NCI-H187 treated with DMSO at 0.1 percent for 48 hours (cell line): ENCODE results near the gene FAM168A.

Experiments
- DNase-seq: peaks from one replicate; lab custom pipeline; 2025; lab: John Stamatoyannopoulos, UW

The FAM168A gene

GRCh38 chr11:73556966-73557365 lies 40.9 kb downstream of the FAM168A start:
- no peak for DNase-seq

GRCh38 chr11:73555615-73556014 lies 42.3 kb downstream of the FAM168A start:
- no peak for DNase-seq

- DNase-seq, result no peak
Measured at GRCh38 chr11:73554671-73555320, 43.1 kb downstream of the FAM168A start.

- DNase-seq, result no peak
Measured at GRCh38 chr11:73553266-73553665, 44.6 kb downstream of the FAM168A start.

DNA sequence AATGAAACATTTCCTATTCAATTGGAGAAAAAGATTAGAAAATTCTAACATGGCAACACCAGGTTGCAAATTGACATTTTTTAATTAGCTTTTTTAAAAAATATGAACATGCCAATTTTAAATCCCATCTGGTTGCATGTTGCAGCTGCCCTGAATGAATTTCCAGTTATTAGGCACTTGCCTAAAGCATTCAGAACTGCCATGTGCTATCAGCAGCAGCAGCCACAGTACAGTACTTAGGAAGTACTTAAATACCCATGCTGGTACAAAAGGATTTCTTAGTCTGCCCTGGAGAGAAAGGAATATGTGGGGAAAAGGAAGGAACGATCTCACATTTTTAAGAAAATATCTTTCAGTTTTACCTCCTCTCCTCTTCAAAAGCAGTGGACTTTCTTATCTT lies 46.2 kb downstream of the FAM168A start:
- DNase-seq, result no peak

GRCh38 chr11:73549376-73549775 lies 48.5 kb downstream of the FAM168A start:
- DNase-seq, result no peak

DNA sequence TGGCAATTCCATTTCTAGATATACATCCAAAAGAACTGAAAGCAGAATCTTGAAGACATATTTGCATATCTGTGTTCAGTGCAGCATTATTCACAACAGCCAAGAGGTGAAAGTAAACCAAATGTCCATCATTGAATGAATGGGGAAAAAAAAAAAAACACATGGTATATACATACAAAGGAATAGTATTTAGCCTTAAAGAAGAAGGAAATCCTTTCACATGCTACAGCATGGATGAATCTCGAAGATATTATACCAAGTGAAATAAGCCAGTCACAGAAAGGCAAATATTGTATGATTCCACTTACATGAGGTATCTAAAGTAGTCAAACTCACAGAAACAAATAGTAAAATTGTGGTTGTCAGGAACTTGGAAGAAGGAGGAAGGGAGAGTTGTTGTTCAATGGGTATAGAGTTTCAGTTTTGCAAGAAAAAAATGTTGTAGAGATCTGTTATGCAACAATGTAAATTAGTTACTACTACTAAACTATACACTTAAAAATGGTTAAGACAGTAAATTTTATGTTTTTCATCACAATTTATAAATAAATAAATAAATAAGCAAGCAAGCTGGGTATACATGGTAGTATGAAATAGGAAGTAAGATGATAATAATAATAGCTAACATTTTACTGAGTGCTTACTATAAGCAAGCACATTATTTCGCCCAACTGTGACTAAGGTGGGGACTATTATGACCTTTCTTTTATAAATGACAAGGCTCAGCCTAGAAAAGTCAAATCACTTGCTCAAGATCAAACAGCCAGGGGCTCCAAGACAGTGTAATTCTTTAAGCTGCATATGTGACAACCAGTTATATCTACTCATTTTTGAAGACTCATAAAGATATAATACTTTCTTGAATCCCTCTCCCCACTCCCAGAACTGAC lies 50.0 kb downstream of the FAM168A start:
- no peak for DNase-seq

DNA sequence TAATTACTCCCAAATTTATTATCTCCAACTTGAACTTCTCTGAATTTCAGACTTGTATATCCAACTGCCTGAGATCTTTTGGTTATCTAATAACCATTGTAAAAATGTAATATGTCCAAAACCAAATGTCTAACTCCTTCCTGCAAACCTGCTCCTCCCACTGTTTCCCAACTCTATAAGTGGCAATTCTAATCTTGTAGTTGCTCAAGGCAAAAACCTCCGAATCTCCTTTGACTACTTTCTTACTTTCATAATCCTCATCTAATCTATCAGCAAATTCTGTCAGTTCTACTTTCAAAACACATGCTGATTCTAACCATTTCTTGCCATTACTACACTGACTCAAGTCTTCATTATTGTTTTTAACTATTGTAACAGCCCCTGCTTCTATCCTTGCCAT lies 55.7 kb downstream of the FAM168A start:
- DNase-seq, result no peak

DNA sequence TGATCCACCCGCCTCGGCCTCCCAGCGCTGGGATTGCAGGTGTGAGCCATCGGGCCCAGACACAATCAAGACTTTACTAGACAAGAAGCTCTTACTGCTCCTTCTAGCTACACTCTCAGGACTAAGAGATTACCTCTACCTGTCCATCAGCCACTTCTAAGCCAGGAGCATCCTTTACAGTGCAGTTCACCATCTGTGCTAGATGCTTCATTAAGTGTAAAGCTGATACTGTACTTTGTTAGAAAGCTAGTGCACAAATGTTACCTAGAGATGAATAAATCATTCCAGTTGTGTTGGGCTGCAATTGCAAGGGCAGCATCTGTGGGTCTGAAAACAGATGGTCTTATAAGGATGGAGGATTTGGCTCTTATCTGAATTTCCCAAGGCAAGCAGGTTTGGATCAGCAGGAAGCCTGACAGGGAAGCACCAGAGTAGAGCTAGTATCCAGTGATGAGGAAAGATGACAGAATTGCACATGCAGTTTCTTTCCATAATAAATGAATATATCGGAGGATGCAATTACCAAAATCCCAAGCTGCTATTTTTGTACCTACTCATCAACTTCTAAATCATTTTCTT lies 58.3 kb downstream of the FAM168A start:
- DNase-seq, result no peak

GRCh38 chr11:73538381-73538872 lies 59.5 kb downstream of the FAM168A start:
- DNase-seq, result no peak

DNA sequence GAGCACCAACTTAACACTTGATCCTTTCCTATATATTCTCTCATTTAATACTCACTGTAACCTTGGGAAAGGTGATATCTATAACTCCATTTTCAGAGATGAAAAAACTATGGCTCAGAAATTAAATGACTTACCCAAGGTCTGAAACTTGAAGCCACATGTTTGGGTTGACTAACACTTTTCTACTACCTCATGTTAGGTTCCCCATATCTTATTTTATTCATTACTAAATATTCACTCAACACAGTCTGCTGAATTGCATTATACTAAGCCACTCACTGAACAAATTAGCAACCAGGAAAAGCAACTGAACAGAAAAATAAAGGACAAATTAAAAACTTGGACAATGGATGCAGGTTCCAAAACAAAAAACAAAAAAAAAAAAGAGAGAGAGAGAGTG lies 59.9 kb downstream of the FAM168A start:
- DNase-seq, result no peak

DNA sequence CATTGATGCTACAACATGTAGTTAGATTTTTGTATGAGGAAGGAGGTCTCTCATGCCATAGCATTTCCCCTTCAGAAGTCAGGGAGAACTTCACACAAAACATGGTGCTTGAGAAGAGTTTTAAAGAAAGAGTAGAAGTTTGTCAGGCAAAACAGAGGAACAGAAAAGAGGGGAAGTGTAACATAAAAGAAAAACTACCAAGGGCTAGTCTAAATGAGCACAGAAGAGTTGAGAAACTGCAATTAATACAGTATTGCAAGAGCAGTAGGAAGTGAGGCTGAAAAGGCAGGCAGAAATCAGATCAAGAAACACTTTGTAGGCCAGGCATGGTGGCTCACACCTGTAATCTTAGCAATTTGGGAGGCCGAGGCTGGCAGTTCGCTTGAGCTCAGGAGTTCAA lies 61.0 kb downstream of the FAM168A start:
- DNase-seq, result no peak

GRCh38 chr11:73532310-73532709 lies 65.6 kb downstream of the FAM168A start:
- no peak for DNase-seq

GRCh38 chr11:73531386-73531785 lies 66.5 kb downstream of the FAM168A start:
- DNase-seq, result no peak

GRCh38 chr11:73530109-73530508 lies 67.8 kb downstream of the FAM168A start:
- no peak for DNase-seq

DNA sequence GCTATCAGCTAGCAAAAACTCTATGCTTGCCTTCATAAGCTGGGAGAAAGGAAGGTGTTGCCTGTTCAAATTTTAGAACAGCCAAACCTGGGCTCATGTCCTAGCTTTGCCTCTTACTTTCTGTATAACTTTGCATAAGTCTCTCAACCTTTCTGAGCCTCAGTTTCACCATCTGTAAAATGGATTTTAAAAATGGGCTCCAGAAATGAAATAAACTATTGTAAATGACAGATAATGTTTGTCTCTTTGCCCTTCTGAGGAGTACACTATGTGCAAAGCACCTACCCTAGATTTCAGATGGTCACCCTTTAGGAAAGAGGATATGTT lies 68.7 kb downstream of the FAM168A start:
- DNase-seq, result no peak

DNA sequence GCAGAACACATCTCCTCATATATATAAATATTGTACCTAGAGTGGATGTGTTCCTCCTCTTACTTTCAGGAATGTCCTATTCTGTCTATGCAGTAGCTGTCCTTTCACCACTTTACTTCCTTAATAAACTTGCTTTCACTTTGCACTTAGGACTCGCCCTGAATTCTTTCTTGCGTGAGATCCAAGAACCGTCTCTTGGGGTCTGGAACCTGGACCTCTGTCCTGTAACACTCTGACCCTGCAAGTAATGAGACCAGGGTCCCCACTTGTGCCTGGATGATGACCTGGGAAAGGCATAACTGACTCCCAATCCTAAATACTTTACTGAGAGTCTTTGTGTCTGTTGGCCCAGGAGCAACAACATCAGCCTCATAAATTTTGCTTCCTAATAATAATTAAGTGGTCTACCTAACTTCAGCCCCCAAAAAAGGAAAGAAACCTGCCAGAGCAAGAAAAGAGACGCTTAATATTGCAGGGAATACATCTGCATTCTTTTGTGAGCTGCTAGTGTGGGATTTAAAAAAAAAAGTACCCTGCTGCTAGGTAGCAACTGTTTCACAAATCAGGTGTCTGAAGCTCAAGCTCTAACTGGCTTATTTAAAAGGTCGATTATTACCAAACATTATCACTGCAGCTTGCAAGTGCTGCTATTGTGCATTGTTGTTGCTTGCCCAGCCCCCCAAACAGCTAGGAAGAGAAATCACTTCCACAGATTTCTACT lies 69.3 kb downstream of the FAM168A start:
- DNase-seq, result no peak

GRCh38 chr11:73528013-73528412 lies 69.9 kb downstream of the FAM168A start:
- DNase-seq, result no peak

GRCh38 chr11:73525611-73526010 lies 72.3 kb downstream of the FAM168A start:
- no peak for DNase-seq

DNA sequence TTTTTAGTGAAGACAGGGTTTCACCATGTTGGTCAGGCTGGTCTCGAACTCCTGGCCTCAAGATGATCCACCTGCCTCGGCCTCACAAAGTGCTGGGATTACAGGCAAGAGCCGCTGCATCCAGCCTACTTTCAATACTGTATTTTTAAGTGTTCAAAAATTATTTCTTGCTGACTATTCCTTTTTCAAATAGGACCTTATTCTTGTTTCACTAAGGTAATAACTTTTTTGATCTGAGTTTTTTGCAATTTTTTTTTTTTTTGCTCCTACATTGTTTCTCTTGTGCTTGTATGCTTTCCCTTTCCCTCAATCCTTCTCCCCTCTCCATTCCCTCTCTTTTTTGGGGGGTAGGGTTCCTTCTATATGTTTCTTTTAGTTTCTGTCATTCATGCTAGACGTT lies 73.1 kb downstream of the FAM168A start:
- DNase-seq, result no peak

- no peak for DNase-seq
Measured at GRCh38 chr11:73521621-73522020, 76.3 kb downstream of the FAM168A start.

GRCh38 chr11:73520353-73521061 lies 77.4 kb downstream of the FAM168A start:
- no peak for DNase-seq
